Measurements from ENCODE around the gene ANP32A.
A peak's percentile ranks its signal among the peaks of the same experiment; 100 is the strongest.

The ANP32A gene

GRCh38 chr15:68743256-68743655 lies 77.4 kb downstream of the ANP32A start:
- DNase-seq (ENCODE audit: low spot score): no peak

- no peak for DNase-seq (ENCODE audit: low spot score)
Observed at GRCh38 chr15:68739390-68740080, 81.2 kb downstream of the ANP32A start.

DNA sequence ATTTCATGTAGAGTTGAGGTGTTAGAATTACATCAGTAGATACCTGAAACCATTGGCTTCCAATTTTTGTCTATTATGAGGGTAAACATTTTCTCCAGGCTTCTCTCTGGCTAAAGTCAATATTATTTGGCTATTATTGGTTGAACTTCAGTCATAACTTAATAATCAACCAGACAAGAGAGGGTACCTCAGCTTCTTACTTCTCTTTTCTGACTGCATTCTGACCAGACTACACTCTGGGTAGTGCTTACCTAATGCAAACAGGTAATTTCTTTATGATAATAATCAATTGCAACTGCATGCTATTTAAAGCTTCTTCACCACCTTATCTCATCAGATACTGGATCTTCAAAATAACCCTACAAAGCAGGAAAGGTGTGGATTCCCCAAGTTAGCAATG lies 85.1 kb downstream of the ANP32A start:
- no peak for DNase-seq (ENCODE audit: low spot score)

DNA sequence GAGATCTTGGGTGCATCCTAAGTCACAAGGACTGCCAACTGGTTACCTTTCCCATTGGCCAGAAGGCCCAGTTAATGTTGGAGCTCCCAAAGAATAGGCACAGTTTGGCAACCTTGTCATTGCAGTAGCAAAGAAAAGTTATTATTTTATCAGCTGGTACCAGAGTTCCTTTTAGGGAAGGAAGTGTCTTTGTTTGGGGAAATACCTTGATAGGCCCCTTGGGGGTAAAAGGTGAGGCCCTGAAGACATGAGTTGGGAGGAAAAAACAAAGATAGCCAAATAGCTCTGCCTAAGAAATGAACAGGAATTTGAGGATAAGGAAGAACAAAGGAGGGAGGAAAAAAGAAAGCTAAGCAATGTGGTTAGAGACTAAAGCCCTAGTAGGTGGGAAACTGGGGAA lies 85.8 kb downstream of the ANP32A start:
- no peak for DNase-seq (ENCODE audit: low spot score)

- no peak for DNase-seq (ENCODE audit: low spot score)
Observed at GRCh38 chr15:68734352-68734751, 86.3 kb downstream of the ANP32A start.

DNA sequence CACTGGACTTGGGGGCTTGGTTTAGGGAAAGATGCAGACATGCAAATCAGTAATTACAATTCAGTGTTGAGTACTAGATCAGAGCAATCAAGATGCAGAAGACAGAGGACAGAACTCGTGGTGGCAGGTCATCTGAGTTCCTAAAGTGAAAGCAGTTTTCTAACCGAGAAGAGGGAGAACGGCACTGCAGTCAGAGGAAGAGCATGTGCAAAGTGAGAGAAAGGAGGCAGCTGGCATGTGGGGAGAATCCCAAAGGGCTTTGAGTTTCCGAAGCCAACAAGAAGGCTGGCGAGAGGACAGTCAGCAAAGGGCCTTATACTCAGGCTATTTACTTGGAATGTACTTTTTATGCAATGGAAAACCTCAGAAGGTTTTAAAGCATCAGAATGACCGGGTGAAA lies 87.0 kb downstream of the ANP32A start:
- DNase-seq (ENCODE audit: low spot score): no peak

DNA sequence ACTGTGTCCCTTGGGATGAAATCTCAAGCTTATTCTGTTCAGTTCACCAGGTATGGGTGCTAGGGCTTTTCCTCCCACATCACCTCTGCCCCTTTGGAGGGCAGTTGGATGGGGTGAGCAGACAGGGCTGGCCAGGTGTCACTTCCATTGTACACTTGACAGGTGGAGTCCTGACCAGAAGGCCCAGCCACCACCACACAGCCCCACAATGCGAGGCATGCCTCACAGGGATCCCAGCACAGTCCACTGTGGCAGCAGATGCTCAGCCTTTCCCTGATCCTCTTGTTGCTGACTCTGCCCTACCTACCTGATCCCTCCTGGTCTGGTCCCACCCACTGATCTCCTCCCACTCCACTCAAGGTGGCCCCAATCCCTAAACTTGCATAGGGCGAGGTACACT lies 88.2 kb downstream of the ANP32A start:
- DNase-seq (ENCODE audit: low spot score): no peak

DNA sequence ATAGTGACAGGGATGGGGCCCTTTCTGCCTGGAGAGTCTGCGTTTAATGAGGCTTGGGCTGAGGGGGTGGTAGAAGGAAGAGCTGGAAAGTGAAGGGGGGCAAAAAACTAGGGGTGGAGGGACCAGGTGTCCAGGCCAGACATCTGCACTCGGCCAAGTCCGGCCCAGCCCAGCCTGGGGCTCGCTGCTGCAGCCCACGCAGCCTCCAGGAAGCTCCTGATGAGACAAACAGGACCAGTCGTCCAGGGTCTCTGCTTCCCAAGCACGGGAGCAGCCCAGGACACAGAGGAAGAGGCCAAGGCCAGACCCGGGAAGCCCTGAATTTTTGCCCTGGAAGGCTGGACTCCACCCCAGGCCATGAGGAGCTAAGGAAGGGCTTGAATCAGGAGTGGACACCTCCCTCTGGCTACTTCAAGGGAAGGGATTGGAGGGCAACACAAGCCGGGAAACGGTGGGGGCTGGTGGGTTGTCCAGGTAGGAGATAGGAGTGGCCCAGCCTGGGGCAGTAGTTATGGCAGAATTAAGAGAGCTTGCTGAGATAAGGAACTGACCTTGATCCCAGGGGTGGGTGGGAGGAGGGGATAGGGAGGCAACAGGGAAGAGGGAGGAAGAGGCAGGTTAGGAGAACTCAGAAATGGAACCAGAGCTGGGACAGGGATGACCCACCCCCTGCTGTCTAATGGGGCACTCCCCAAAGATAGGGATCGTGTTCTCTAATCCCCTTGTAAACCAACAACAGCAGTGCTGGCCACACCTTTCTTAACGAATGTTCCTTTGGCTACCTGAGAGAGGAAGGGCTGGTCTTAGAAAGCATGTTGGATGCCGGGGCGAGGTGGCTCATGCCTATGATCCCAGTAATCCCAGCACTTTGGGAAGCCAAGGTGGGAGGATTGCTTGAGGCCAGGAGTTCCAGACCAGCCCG lies 89.5 kb downstream of the ANP32A start:
- DNase-seq (ENCODE audit: low spot score): peak; percentile 69

GRCh38 chr15:68730471-68730919 lies 90.2 kb downstream of the ANP32A start:
- peak; percentile 24 for DNase-seq (ENCODE audit: low spot score)

DNA sequence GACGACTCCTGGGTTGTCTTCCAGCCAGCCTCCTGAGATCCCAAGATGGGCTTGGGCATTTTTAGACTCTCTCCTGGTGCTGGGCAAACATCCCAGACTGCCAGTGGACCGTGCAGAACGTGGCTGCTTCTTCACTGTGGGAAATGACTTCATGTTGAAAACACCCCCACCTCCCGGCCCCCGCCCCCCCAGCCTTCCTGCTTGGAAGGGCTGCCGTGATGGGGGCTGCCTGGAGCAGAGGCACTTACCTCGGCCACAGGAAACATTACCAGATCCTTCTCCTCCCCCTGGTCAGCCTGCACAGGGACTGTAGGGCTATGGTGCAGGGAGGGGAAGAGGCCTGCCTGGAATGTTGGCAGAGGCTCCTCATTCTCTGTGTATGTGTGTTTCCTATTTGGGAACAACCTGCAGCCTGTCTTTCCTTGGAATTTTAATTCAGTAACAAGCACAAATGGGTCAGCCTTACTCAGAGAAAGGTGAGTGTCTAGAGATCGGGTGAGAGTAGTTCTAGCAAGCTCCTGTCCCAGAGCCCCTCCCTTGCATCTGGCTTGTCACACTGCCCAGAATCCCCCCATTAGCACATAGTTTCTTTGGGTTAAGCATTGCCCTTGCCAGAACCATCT lies 90.8 kb downstream of the ANP32A start:
- DNase-seq (ENCODE audit: low spot score): no peak

Measured in LoVo (cell line).